SU-DHL-6 (cell line): ENCODE measurements around the gene IFIT1.

Experiments
- H2AFZ ChIP-seq: fragments of 200-600 bp; sonication (generic); 2 replicates; pipeline ENCODE4 v1.6.1; 2014; ENCODE audit warnings: low read depth, mild to moderate bottlenecking, moderate library complexity, mixed read lengths, antibody characterized with exemption, low read length; ENCODE audit not compliant: severe bottlenecking
- H3F3A ChIP-seq: fragments of 200-600 bp; shearing (Covaris generic); 2 replicates; pipeline ENCODE4 v1.6.0; 2016; ENCODE audit warnings: antibody characterized with exemption, mild to moderate bottlenecking; ENCODE audit not compliant: insufficient read depth
- H3K27ac ChIP-seq: fragments of 200-600 bp; sonication (generic); 2 replicates; pipeline ENCODE4 v1.5.1; 2016; ENCODE audit warnings: low read depth, mild to moderate bottlenecking, low read length, moderate library complexity, mixed read lengths
- H3K27me3 ChIP-seq: fragments of 200-600 bp; sonication (generic), shearing (Covaris generic); 2 replicates; pipeline ENCODE4 v1.6.0; 2014; ENCODE audit warnings: mild to moderate bottlenecking, low read length
- H3K36me3 ChIP-seq: fragments of 200-600 bp; sonication (generic); 2 replicates; pipeline ENCODE4 v1.6.1; 2014; ENCODE audit warnings: mild to moderate bottlenecking, low read length, mixed read lengths
- H3K4me2 ChIP-seq: fragments of 300-600, 200-600 bp; shearing (Covaris generic), sonication (generic); 2 replicates; pipeline ENCODE4 v1.6.0; 2014; ENCODE audit warnings: low read length, low read depth, mild to moderate bottlenecking; ENCODE audit not compliant: poor library complexity, severe bottlenecking
- H3K4me3 ChIP-seq: fragments of 200-600 bp; sonication (generic); 2 replicates; pipeline ENCODE4 v1.5.1; 2014; ENCODE audit warnings: antibody characterized with exemption, low read length, mild to moderate bottlenecking, mixed read lengths; ENCODE audit not compliant: insufficient read depth, poor library complexity, severe bottlenecking
- H3K79me2 ChIP-seq: fragments of 200-600 bp; sonication (generic); 2 replicates; pipeline ENCODE4 v1.6.1; 2014; ENCODE audit warnings: mild to moderate bottlenecking, low read length, moderate library complexity; ENCODE audit not compliant: insufficient read depth
- H3K9ac ChIP-seq: fragments of 200-600 bp; sonication (generic); 2 replicates; pipeline ENCODE4 v1.7.0; 2014; ENCODE audit warnings: mild to moderate bottlenecking, low read length
- H3K9me2 ChIP-seq: fragments of 200-600 bp; sonication (generic); replicated peaks from 2 replicates; pipeline ENCODE4 v1.6.1; 2014; ENCODE audit warnings: low read length; ENCODE audit not compliant: insufficient read depth
- H3K9me3 ChIP-seq: fragments of 200-600 bp; sonication (generic); 2 replicates; pipeline ENCODE4 v1.6.1; 2014; ENCODE audit warnings: low read length, mixed read lengths; ENCODE audit not compliant: insufficient read depth
- H4K20me1 ChIP-seq: fragments of 200-600 bp; sonication (generic); 2 replicates; pipeline ENCODE4 v1.6.1; 2014; ENCODE audit warnings: low read depth, mild to moderate bottlenecking, antibody characterized with exemption, low read length, moderate library complexity, mixed read lengths
- EZH2phosphoT487 ChIP-seq: fragments of 200-600 bp; sonication (generic), shearing (Covaris generic); conservative IDR thresholded peaks from 2 replicates; pipeline ENCODE4 v1.6.1; 2018; ENCODE audit warnings: mild to moderate bottlenecking, antibody characterized with exemption, low read length, moderate library complexity, mixed read lengths
- TF ChIP-seq, protein P1 (sequence below): fragments of 200-600 bp; sonication (generic); IDR thresholded peaks from one replicate; pipeline ENCODE4 v1.5.1; 2017; ENCODE audit warnings: antibody characterized with exemption, mild to moderate bottlenecking, low read length, moderate library complexity; ENCODE audit not compliant: insufficient read depth, poor library complexity, severe bottlenecking

The IFIT1 gene

DNA sequence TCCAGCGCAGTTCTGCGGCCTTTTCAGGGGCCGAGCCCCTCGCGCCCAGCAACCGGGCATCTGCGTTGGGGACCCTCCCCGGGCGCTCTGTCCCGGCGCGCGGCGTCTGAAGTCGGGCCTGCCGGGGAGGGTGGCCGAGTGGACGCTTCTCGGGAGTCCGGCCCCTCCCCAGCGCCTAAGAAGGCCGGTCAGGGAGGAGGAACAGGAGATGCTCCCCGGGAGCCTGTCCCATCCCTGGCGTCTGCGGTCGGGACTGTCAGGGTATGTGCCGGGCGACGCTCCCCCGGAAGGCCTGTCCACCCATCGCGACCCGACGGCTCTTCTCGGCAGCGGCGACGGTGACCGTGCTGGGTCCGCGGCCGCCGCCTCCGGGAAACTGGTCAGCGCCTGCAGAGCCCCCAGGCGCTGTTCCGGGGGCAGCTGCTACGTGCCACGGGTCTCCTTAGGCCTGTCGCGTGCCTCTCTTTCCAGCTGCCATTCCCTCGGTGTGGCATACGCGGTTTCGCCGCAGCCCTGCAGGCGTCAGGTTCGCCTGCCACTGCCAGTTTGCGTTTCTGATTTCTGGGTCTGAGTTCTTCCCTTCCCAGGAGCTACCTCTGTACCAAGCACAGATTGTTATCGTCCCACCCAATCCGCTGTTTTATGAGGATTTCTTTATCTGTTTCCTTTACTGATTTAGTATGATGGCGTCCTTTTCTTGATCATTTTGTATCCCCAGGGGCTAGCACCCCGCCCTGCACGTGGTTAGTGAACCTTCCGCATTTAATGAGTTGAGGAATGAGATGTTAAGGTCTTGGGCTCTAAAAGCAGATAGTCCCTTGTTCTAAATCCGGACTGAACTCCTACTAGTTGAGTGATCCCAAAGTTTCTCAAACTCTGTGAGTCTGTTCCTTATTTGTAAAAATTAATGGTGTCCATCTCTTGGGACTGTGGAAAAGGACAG, 22.7 kb downstream of the IFIT1 start:
- Histone ChIP-seq H3K9me3 (no peaks in the 10 kb centered on the region), H4K20me1 (no peaks in the 10 kb centered on the region), H3F3A (no peaks in the 10 kb centered on the region), H3K79me2 (no peaks in the 10 kb centered on the region), H3K36me3 (no peaks in the 10 kb centered on the region), H3K27ac (no peak overlapping the region), H2AFZ (peak overlapping the region; percentile 94), H3K9me2 (no peaks in the 10 kb centered on the region), H3K4me3 (peak overlapping the region; percentile 58), H3K9ac (peak overlapping the region; percentile 51), H3K27me3 (no peaks in the 10 kb centered on the region), H3K4me2 (peak overlapping the region; percentile 62)
- TF ChIP-seq, protein P1, sequence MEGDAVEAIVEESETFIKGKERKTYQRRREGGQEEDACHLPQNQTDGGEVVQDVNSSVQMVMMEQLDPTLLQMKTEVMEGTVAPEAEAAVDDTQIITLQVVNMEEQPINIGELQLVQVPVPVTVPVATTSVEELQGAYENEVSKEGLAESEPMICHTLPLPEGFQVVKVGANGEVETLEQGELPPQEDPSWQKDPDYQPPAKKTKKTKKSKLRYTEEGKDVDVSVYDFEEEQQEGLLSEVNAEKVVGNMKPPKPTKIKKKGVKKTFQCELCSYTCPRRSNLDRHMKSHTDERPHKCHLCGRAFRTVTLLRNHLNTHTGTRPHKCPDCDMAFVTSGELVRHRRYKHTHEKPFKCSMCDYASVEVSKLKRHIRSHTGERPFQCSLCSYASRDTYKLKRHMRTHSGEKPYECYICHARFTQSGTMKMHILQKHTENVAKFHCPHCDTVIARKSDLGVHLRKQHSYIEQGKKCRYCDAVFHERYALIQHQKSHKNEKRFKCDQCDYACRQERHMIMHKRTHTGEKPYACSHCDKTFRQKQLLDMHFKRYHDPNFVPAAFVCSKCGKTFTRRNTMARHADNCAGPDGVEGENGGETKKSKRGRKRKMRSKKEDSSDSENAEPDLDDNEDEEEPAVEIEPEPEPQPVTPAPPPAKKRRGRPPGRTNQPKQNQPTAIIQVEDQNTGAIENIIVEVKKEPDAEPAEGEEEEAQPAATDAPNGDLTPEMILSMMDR: no peak
- no peak for TF ChIP-seq EZH2phosphoT487

DNA sequence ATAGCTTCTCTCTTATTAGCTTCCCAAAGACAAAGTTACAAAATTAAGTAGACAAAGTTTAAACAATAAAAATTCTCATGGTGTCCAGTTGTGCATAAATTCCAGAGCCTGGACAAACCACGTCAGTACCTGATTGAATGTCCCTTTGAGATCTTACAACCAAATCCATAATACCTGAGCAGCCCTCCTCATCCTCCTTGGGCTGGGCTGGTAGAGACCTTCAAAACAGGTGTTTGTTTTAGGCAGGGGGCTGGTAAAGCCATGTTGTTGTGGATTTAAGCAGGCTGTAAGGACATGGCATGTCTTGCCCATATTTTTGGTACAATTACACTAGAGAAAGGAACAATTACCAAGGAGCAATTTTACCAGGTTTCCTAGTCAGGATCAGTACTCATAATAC, 24.0 kb downstream of the IFIT1 start:
- Histone ChIP-seq H3K79me2 (no peaks in the 10 kb centered on the region), H3K36me3 (no peaks in the 10 kb centered on the region)

DNA sequence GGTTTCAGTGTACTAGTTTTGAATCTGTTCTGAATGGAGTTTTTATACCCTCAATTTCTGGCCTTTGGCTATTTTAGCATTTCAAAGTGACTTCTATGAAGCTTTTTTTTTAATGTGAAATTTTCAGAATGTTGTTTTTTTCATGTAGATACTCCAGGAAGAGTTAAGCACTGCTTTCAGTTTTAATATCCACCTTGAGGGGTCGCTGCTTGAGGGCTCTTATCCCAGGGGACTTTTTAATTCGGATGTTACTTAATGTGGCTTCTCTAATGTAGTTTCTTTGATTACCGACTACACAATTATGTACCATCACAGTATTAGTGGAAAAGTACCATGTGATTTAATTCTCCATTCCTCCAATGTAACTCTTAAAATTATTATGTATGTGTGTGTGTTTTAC, 27.1 kb downstream of the IFIT1 start:
- H3K27me3 ChIP-seq: no peaks in the 10 kb centered on the region
- no peaks in the 10 kb centered on the region for H3K9me2 ChIP-seq
- H3K9ac ChIP-seq: no peak overlapping the region
- no peak overlapping the region for H3K27ac ChIP-seq
- H3K79me2 ChIP-seq: no peaks in the 10 kb centered on the region
- H3K36me3 ChIP-seq: no peaks in the 10 kb centered on the region
- no peak overlapping the region for H3K4me2 ChIP-seq
- no peak for TF ChIP-seq EZH2phosphoT487
- TF ChIP-seq, protein P1: peak; percentile 12
- H2AFZ ChIP-seq: no peak overlapping the region
- no peaks in the 10 kb centered on the region for H4K20me1 ChIP-seq
- no peaks in the 10 kb centered on the region for H3F3A ChIP-seq
- H3K9me3 ChIP-seq: no peaks in the 10 kb centered on the region
- no peak overlapping the region for H3K4me3 ChIP-seq

More for the DNA sequence above, 24.0 kb downstream of the IFIT1 start:
- Histone ChIP-seq H3K9ac (no peak overlapping the region), H3K27ac (no peak overlapping the region), H3K27me3 (no peaks in the 10 kb centered on the region), H3K9me3 (no peaks in the 10 kb centered on the region), H3K4me3 (no peak overlapping the region), H3F3A (no peaks in the 10 kb centered on the region), H3K9me2 (no peaks in the 10 kb centered on the region), H4K20me1 (no peaks in the 10 kb centered on the region), H2AFZ (no peak overlapping the region), H3K4me2 (no peak overlapping the region)
- TF ChIP-seq EZH2phosphoT487: no peak
- TF ChIP-seq, protein P1: no peak
